Measurements from ENCODE around the gene PES1. TPM values are rescaled to one million over a fixed set of nuclear protein-coding genes. Genes with fewer than 3 reads are reported as not detected.
"Not testable (repeated sequence)": the region's sequence is repeated elsewhere in the genome, so short reads cannot be mapped to it uniquely, and the experiment has no call there.

The PES1 gene
- polyA plus RNA-seq, 1 donor, result 58.6 TPM

GRCh38 chr22:30541511-30541910, 50.2 kb downstream of the PES1 start:
- H3K4me3 ChIP-seq (ENCODE audit: low read length); H3K4me1 ChIP-seq (ENCODE audit: control insufficient read depth, insufficient read depth, low read length); H3K9me3 ChIP-seq (ENCODE audit: control insufficient read depth, low read depth, low read length); DNase-seq; H3K36me3 ChIP-seq (ENCODE audit: control insufficient read depth, insufficient read depth, low read length); H3K27ac ChIP-seq (ENCODE audit: low read length): not testable (repeated sequence)
- no CpG with 5 or more reads among the region's 3 CpGs for WGBS (ENCODE audit: insufficient coverage, low lambda C conversion rate)
- H3K27me3 ChIP-seq (ENCODE audit: control insufficient read depth, insufficient read depth, low read length), result peaks cover 22% of the 10 kb centered on the region

GRCh38 chr22:30539368-30539767, 52.3 kb downstream of the PES1 start:
- H3K36me3 ChIP-seq (ENCODE audit: control insufficient read depth, insufficient read depth, low read length), result no peaks in the 10 kb centered on the region
- H3K4me3 ChIP-seq (ENCODE audit: low read length), result no peak overlapping the region
- no peak for DNase-seq
- no peak overlapping the region for H3K27ac ChIP-seq (ENCODE audit: low read length)
- no peaks in the 10 kb centered on the region for H3K9me3 ChIP-seq (ENCODE audit: control insufficient read depth, low read depth, low read length)
- peaks cover 22% of the 10 kb centered on the region for H3K27me3 ChIP-seq (ENCODE audit: control insufficient read depth, insufficient read depth, low read length)
- no CpG with 5 or more reads among the region's 1 CpG for WGBS (ENCODE audit: insufficient coverage, low lambda C conversion rate)
- peaks cover 8% of the 10 kb centered on the region for H3K4me1 ChIP-seq (ENCODE audit: control insufficient read depth, insufficient read depth, low read length)

GRCh38 chr22:30538280-30538679, 53.4 kb downstream of the PES1 start:
- Histone ChIP-seq H3K4me3 (ENCODE audit: low read length) (no peak overlapping the region), H3K9me3 (ENCODE audit: control insufficient read depth, low read depth, low read length) (no peaks in the 10 kb centered on the region), H3K4me1 (ENCODE audit: control insufficient read depth, insufficient read depth, low read length) (peaks cover 8% of the 10 kb centered on the region), H3K36me3 (ENCODE audit: control insufficient read depth, insufficient read depth, low read length) (no peaks in the 10 kb centered on the region), H3K27ac (ENCODE audit: low read length) (no peak overlapping the region), H3K27me3 (ENCODE audit: control insufficient read depth, insufficient read depth, low read length) (peaks cover 20% of the 10 kb centered on the region)
- DNase-seq, result no peak
- 90% methylated on average over 2 of the region's 6 CpGs for WGBS (ENCODE audit: insufficient coverage, low lambda C conversion rate)

- Histone ChIP-seq H3K27me3 (ENCODE audit: control insufficient read depth, insufficient read depth, low read length) (peaks cover 11% of the 10 kb centered on the region), H3K9me3 (ENCODE audit: control insufficient read depth, low read depth, low read length) (no peaks in the 10 kb centered on the region), H3K27ac (ENCODE audit: low read length) (no peak overlapping the region), H3K4me3 (ENCODE audit: low read length) (no peak overlapping the region), H3K4me1 (ENCODE audit: control insufficient read depth, insufficient read depth, low read length) (peaks cover 2% of the 10 kb centered on the region), H3K36me3 (ENCODE audit: control insufficient read depth, insufficient read depth, low read length) (no peaks in the 10 kb centered on the region)
- no CpG with 5 or more reads among the region's 9 CpGs for WGBS (ENCODE audit: insufficient coverage, low lambda C conversion rate)
- no peak for DNase-seq
Measured at GRCh38 chr22:30537083-30537731, 54.5 kb downstream of the PES1 start.

- H3K27me3 ChIP-seq (ENCODE audit: control insufficient read depth, insufficient read depth, low read length), result no peaks in the 10 kb centered on the region
- no peak overlapping the region for H3K27ac ChIP-seq (ENCODE audit: low read length)
- no peaks in the 10 kb centered on the region for H3K9me3 ChIP-seq (ENCODE audit: control insufficient read depth, low read depth, low read length)
- WGBS (ENCODE audit: insufficient coverage, low lambda C conversion rate), result no CpG with 5 or more reads among the region's 4 CpGs
- no peak for DNase-seq
- no peaks in the 10 kb centered on the region for H3K4me1 ChIP-seq (ENCODE audit: control insufficient read depth, insufficient read depth, low read length)
- no peaks in the 10 kb centered on the region for H3K36me3 ChIP-seq (ENCODE audit: control insufficient read depth, insufficient read depth, low read length)
- H3K4me3 ChIP-seq (ENCODE audit: low read length), result no peak overlapping the region
Measured at GRCh38 chr22:30535182-30535581, 56.5 kb downstream of the PES1 start.

- no peak overlapping the region for H3K27ac ChIP-seq (ENCODE audit: low read length)
- no peak for DNase-seq
- no peaks in the 10 kb centered on the region for H3K36me3 ChIP-seq (ENCODE audit: control insufficient read depth, insufficient read depth, low read length)
- no peaks in the 10 kb centered on the region for H3K9me3 ChIP-seq (ENCODE audit: control insufficient read depth, low read depth, low read length)
- no peaks in the 10 kb centered on the region for H3K27me3 ChIP-seq (ENCODE audit: control insufficient read depth, insufficient read depth, low read length)
- WGBS (ENCODE audit: insufficient coverage, low lambda C conversion rate), result no CpG with 5 or more reads among the region's 17 CpGs
- H3K4me1 ChIP-seq (ENCODE audit: control insufficient read depth, insufficient read depth, low read length), result no peaks in the 10 kb centered on the region
- H3K4me3 ChIP-seq (ENCODE audit: low read length), result no peak overlapping the region
Measured at GRCh38 chr22:30531651-30532608, 59.8 kb downstream of the PES1 start.

- H3K27me3 ChIP-seq (ENCODE audit: control insufficient read depth, insufficient read depth, low read length), result no peaks in the 10 kb centered on the region
- H3K4me3 ChIP-seq (ENCODE audit: low read length), result no peak overlapping the region
- no peaks in the 10 kb centered on the region for H3K9me3 ChIP-seq (ENCODE audit: control insufficient read depth, low read depth, low read length)
- 89% methylated on average over 2 of the region's 4 CpGs for WGBS (ENCODE audit: insufficient coverage, low lambda C conversion rate)
- no peaks in the 10 kb centered on the region for H3K4me1 ChIP-seq (ENCODE audit: control insufficient read depth, insufficient read depth, low read length)
- no peak overlapping the region for H3K27ac ChIP-seq (ENCODE audit: low read length)
- H3K36me3 ChIP-seq (ENCODE audit: control insufficient read depth, insufficient read depth, low read length), result no peaks in the 10 kb centered on the region
- no peak for DNase-seq
Measured at GRCh38 chr22:30526656-30527055, 65.1 kb downstream of the PES1 start.

Other genes starting within 250 kb of the PES1 start
- 87.1 TPM for gene SF3A1, start 235.0 kb downstream of the PES1 start, polyA plus RNA-seq
- 3.1 TPM for gene CCDC157, start 234.9 kb downstream of the PES1 start, polyA plus RNA-seq
- 17.0 TPM for gene RNF215, start 204.5 kb downstream of the PES1 start, polyA plus RNA-seq
- gene SEC14L2, start 194.9 kb downstream of the PES1 start, polyA plus RNA-seq, result 27.5 TPM
- gene MTFP1, start 166.1 kb downstream of the PES1 start, polyA plus RNA-seq, result 9.9 TPM
- gene SEC14L3, start 119.9 kb downstream of the PES1 start, polyA plus RNA-seq, result 0.06 TPM
- gene SEC14L4, start 86.2 kb downstream of the PES1 start, polyA plus RNA-seq, result 0.19 TPM
- 1.2 TPM for gene SEC14L6, start 45.2 kb downstream of the PES1 start, polyA plus RNA-seq
- gene GAL3ST1, start 17.2 kb downstream of the PES1 start, polyA plus RNA-seq, result 19.5 TPM
- 44.6 TPM for gene TCN2, start 15.3 kb upstream of the PES1 start, polyA plus RNA-seq
- 1.2 TPM for gene SLC35E4, start 43.9 kb upstream of the PES1 start, polyA plus RNA-seq
- 11.3 TPM for gene DUSP18, start 76.0 kb upstream of the PES1 start, polyA plus RNA-seq
- gene OSBP2, start 103.0 kb upstream of the PES1 start, polyA plus RNA-seq, result 77.2 TPM

All from large intestine (tissue), 3 donors.